HT1080 (cell line): ENCODE results near the gene STAMBP. TPM values are rescaled to one million over a fixed set of nuclear protein-coding genes. Genes with fewer than 3 reads are reported as not detected.
"Not testable (repeated sequence)": the region's sequence is repeated elsewhere in the genome, so short reads cannot be mapped to it uniquely, and the experiment has no call there.

Experiments
- DNase-seq: peaks from one replicate; pipeline ENCODE4 v3.0.0-alpha.2; 2015; ENCODE audit warnings: low read depth
- total RNA-seq: library from RNA; depleted of rRNA; stranded (reverse); fragments of >200 nt; shearing (Covaris generic); gene quantifications from 2 replicates; pipeline ENCODE4 v1.2.3, GENCODE V29; 2014

The STAMBP gene
- total RNA-seq, 1 experiment from 2014 or later, result 52.8 TPM

DNA sequence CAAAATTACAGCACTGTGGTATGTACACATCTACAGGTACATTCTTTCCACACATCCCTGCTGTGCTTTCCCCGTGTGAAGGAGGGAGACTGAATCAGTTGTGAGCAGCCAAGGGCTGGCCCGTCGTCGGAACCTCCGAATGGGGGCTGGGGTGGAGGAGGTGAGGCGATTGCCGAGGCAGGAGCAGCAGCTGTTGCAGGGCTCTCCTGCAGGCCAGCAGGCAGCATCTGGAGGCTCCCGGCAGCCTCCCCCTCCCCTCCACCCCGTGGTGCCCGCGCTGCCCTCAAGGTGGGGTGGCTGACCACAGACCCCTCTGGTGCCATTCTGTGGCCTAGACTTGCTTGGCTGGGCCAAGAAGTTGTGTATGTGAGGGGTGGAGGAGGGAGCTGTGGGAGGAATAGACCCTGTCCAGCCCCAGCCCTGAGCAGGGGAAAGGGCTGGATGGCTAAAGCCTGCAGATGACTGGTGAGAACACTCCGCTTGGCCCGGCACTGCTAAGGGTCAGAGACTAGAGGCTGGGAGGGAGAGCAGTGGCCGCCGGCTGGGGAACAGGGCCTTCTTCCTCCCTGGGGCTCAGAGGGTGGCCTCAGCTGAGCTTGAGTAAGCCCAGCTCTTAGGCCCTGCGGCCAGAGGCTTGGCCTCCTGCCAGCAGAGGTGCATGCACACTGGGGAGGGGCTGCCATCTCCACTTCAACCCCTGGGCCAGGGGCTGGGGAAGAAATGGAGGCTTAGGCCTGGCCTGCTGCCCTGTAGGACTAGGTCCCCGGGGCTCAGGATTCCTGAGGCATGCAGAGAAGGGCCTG lies 7.6 kb downstream of the STAMBP start:
- no peak for DNase-seq

DNA sequence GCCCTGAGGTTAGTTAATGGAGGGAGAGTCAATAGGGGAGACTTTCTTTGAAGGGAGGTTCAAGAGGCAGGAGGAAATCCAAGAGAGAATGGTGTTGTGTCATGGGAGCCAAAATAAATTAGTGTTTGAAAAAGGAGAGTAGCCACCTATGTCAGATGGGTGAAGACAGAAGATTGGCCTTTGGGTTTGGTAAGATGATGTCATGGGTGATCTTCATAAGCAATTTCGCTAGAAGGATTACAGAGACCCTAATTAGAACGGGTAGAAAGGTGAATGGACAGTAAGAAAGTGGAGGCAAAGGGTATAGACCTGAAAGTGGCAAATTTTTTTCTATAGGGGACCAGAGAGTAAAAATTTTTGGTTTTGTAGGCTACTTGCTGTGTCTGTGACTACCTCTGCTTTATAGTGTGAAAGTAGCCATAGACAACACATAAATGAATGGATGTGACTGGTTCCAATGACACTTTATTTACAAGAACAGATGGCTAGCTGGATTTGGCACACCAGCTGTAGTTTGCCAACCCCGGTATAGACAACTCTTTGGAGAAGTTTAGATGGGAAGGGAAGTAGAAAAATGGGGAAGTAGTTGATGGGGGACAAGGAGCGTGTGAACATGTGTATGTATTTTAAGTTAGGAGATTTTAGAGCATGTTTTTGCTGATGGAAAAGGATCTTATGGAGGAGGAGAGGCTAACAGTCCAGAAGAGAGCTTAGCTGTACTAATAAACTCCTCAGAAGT lies 9.3 kb downstream of the STAMBP start:
- DNase-seq, result no peak

DNA sequence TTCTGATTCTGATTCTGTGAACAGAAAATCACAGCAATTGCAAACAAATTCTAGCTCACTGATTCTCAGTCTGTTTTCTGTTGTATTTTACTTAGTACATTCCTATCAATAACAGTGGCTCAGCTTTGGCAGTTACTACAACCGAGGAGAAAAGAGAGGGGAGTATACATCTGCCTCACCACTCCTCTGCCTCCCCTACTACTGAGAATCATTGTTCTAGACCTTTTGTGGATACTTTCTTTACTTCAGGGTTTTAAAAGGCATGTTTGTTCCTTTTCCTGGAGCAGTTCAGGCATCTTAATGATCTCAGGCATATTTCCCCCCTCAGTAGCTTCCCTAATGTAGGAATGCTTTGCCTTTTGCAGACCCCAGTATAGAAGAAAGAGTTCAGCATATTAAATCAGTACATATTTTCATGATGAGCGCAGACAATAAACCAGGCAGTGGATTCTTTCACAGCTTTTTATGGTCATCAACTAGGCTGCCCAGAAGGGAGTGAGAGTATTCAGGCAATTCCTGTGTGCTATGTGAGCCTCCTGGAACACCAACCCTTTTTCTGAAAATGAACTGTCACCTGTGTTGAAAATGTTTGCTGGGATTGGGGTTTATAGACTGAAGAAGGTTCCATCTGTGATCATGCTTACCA lies 10.3 kb downstream of the STAMBP start:
- DNase-seq, result no peak

DNA sequence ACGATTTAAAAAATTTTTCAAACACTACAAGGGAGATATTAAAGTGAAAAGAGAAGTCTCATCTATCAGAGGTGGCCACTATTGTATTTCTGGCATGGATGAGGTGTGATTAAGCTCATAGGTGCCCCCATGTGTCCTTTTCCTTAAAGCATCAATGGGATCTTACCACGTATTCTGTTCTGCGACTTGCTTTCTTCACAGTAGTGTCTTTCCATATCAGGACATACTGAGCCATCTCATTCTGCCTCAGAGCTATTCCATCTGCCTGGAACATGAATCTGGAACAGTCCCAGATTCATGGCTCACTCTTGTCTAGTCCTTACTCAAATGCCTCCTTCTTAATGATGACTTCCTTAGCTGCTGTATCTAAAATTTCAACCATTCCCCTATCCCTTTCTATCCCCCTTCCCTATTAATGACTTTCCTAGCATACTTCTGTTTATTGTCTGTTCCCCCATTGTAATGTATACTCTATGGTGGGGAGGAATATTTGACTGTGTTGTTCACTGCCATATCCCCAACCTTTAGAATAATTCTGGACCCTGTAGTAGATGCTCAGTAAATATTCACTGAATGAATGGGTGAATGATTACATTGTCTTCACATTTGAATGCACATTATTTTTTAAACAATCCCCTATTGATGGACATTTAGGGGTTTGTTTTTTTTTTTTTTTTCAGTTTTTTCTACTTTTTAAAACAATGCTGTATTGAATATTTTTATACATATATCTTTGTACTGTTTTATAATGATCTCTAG lies 11.1 kb downstream of the STAMBP start:
- no peak for DNase-seq

DNA sequence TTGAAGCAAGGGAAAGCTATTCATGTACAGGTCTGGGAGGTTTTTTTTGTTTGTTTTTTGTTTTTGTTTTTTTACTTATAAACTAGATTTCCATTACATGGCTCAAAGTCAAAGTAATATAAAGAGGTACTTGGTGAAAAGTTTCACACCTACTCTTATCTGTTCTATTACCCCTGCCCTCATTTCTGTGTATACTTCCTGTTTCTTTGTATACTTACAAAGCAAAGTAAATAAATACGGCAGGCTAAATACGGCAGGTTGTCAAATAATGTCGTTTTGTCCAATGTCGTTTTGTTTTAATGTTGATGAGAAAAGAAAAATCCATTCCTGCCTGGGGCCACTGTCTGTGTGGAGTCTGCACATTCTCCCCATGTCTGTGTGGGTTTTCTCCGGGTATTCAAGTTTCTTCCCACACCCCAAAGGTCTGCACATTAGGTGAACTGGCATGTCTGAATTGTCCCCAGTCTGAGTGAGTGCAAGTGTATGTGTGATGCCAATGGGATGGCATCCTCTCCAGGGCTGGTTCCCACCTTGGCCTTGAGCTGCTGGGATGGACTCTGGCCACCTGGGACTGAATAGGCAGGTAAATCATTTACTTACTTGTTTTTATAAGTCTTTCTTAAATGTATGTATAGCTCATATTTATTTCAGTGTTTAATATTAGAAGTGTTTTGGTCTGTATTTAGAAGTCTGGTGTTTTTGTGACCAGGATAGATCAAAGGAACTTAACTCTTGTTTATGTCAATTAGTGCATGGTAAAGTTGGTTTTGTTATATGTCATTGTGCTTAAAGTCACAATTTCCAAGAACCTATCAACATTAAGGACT lies 13.4 kb downstream of the STAMBP start:
- DNase-seq, result no peak

DNA sequence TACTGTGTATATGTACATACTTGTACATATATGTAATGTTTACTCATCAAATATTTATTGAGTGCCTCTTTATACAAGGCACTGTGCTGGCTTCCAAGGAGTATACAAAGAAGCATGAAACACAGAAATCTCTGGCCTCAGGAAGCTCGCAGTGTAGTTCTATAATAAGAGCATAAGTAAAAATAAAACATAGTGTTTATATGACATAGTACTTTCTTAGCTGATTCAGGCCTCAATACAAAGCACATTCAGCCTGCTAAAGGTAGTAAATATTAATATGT lies 13.9 kb downstream of the STAMBP start:
- no peak for DNase-seq

DNA sequence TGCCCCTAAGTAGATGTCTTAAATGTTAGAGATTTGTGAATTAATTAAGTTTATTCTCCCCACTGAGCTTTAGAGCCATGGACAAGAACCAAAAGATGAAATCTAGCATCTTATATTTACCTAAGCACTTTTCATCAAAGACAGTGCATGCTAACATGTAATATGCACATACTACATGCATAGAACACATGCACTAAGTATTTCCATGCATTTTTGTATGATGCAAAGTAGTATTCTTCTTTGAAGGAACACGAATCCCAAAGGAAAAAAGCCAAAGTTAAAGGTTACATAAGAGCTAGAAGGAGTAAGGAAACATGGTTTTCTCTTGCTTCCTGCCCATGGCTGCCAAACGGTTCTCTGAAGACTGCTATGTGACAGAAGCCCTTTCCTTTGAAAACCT lies 15.3 kb downstream of the STAMBP start:
- DNase-seq, result no peak

DNA sequence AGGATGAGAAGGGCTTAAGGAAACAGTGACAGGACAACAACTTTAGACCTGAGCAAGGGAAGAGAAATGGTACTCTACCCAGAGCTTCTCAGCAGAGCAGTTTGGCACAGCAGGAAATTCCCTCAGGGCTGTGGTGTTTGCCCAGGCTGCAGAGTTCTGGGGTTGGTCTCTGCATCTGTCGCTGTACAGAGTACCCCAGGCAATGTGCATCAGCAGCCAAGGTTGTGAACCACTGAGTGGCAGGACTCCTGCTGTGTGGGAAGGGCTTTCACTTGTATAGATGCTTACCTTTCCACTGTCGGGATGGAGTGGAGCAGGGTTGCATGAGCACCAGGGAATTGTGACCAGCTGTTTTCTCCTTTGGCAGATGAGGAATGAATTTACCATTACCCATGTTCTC lies 21.2 kb downstream of the STAMBP start:
- DNase-seq, result no peak

DNA sequence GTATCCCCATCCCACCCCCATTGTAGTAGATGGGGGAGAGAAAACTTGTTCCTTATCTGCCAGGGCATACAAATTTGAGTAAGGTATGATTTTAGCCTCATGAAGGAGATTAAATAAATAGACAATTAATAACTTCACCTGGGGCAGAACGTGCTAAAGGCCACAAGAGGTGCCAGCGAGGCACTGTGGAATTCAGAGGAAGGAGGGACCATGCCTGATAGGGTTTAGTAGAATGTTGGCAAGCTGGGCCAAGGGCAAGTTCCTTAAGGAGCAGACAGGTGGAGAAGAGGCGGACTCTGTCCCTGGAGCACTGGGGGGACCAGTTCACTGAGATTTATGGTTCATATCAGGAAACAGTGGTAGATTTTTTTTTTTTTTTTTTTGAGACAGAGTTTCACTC lies 22.5 kb downstream of the STAMBP start:
- DNase-seq, result peak; percentile 13

DNA sequence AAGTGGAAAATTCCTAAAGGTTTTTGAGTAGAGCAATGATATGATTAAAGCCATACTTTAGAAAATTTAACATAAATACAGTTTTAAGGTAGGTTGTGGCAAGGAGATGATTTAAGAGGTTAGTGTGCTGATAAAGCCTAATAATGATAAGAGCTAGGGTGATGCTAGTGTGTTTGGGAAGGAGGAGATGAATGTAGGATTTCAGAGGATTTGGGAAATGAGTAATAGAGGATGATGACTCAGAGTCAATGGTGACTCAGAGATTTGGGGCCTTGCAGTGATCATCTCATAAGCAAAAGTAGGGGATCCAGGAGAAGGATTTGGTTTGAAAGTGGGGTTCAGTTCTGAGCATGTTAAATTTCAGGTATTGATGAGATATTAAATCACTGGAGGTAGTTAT lies 23.3 kb downstream of the STAMBP start:
- DNase-seq, result peak; percentile 95

DNA sequence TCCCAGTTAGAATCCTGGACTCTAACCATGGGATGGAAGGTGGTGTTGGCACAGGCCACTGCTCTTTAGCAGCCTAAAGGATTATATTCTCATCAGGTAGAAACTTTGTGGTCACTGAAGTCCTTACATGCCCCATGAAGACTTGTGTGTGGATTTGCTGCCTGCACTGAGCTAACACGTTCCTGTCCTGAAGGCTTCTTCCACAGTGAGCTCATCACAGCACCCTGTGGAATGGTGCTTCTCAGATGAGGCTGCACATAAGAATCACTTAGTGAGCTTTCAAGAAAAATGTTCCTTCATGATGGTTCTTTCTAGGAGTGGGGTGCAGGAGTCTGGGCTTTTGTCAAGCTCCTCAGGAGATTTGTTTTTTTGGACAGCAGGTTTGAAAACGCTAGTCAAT lies 26.8 kb downstream of the STAMBP start:
- no peak for DNase-seq

DNA sequence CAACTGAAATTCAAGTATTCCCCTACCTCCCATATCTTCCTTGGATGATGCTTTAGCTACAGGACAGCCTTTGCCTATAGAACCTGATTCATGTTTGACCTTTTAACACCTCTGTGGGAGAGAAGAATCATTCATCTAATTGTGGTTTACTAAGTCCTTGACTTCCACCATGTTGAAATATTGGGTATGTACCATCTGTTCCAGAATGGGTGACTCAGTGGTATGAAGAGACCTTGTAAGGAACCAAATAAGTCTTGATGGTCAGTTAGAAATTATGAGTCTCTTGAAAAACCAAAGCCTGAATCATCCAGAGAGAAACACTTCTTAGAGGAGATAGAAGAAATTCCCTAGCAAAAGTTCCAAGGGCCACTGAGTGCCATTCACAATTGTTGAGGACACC lies 27.5 kb downstream of the STAMBP start:
- peak; percentile 91 for DNase-seq

DNA sequence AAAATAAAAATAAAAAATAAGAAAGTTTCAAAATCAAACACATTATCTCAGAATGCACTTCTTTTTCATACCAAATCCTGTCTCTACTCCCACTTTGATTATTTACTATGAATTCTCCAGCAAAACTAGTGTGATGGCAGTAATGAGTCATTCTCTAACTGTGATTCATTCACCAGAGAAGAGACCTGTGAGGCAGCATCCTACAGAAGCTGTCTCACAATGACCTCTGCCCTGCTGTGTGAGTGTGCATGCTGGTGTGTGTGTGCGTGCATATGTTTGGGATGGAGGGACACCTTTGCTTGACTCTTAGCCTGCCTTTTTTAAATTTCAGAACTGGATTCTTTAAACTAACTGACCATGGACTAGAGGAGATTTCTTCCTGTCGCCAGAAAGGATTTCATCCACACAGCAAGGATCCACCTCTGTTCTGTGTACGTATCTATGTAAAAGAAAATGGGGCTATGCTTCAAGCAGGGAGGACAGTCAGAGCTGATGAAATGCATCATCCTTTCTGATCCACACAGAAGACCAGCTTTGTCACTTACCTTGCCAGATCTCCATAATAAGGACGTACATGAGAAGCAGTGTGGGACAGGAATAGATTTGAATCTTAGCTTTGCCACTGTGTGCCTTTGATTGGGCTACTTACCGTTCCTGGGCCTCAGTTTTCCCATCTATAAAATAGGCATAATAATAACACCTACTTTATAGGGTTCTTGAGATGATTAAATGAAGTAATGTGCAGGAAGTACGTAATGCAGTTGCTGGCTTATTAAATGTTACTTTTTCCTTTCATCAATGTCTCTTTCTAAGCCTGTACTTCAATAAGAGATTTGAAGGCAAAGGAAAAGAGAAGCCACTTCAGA lies 31.2 kb downstream of the STAMBP start:
- DNase-seq, result peak; percentile 93

DNA sequence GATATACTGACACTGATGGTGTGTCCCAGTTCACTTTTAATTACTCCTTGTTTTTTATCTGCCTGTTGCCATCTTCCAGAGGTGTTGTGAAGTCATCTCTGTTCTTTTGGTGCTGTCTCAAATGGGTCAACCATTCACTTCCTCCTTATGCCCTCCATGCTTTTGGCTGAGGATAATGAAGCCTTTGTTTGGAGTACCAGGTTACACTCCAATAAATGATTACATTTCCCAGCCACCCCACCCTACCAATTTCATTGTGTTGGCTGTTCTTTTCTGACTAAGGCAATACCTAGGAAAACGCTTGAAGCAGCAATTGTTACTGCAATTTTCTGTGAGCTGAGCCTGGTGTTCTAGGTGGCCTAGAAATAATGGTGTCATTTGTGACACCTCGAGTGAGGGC lies 34.2 kb downstream of the STAMBP start:
- peak; percentile 60 for DNase-seq

DNA sequence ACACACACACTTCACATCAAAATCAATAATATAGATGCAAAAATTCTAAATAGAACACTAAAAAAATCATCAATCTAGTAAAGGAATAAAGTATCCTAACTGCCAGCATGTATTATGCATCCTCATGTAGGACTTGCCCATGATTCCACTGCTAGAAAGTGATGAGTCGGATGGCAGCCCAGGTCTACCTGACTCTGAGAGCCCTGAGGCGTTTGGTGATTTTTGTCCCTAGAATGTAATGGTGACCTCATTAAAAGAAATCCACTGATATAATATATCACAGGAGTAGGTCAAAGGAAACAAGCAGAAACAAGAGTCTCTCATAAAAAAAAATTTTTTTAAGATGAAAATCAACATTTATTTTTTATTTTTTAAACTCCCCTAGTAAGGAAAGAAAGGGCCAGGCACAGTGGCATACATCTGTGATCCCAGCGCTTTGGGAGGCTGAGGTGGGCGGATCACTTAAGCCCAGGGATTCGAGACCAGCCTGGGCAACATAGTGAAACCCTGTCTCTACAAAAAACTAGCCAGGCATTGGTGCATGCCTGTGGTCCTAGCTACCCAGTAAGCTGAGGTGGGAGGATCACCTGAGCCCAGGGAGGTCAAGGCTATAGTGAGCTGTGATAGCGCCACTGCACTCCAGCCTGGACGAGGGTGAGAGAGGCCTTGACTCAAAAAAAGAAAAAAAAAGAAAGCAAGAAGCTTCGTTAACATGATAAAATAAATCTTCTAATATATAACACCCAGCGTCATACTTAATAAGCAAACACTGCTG lies 39.6 kb downstream of the STAMBP start:
- no peak for DNase-seq

DNA sequence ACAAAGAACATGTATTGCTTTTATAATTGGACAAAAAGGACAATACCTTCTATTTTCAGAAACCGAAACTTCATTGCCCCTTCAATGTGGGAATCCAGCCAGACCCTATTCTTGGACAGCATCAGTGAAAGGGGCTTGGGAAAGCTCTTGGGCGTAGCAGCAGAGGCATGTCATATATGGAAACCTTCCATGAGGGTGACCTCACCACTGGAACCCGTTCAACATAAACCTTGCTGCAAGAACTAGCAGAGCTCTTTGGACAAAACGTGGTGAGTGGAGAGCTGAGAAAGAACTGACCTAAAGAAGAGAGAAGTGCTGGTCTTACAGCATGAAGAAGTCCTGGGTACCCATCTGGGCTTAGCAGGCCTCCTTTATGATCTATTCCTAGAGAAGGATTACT lies 41.3 kb downstream of the STAMBP start:
- DNase-seq, result peak; percentile 73

DNA sequence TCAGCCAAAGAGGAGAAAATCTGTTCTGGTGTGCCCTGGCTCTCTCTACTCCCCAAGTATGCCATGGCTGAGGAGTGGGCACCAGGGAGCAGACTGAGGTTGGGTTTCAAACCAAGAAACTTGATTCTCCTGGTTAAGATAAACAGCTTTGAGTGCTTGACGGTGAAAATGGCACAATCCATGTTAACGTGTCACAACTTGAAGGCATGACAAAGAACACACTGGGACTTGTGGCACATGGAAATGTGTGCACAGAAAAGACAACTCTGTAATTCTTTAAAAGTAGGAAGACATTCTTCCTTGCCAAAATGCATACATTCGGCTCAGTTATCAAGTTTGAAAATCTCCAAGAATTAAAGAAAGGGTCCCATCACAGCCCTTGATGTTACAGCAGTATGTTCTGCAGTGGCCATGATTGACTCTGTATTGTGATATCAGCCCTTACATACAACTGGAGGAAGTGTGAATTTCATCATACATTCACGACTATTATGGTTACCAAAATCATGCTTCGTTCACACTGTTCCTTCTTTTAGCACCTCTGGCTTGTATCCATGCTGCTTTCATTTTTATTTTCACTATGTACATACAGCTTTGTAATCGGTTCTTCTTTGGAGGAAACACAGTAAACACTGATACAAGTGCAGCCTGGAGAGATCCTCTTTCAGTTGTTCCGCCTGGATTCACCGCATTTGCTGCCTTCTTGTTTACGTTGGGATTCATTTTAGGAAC lies 48.5 kb downstream of the STAMBP start:
- no peak for DNase-seq

DNA sequence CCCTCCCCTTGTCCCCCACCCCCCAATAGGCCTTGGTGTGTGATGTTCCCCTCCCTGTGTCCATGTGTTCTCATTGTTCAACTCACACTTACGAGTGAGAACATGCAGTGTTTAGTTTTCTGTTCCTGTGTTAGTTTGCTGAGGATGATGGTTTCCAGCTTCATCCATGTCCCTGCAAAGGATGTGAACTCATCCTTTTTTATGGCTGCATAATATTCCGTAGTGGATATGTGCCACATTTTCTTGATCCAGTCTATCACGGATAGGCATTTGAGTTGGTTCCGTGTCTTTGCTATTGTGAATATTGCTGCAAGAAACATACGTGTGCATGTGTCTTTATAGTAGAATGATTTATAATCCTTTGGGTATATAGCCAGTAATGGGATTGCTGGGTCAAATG lies 49.2 kb downstream of the STAMBP start:
- DNase-seq, result not testable (repeated sequence)

DNA sequence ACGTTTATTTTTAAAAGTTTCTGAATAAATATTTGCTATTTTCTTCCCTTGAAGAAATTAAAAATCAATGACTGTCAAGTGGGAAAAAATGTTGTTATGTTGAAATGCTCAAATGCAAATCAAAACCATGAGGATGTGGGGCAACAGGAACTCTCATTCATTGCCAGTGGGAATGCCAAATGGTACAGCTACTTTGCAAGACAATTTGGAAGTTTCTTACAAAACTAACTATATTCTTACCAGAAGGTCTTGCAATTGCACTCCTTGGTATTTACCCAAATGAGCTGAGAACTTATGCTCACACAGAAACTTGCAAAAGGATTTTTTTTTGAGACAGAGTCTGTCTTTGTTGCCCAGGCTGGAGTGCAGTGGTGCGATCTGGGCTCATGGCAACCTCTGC lies 56.6 kb downstream of the STAMBP start:
- DNase-seq, result no peak
